NT2/D1 (cell line): ENCODE measurements around the gene ZNF22.

Experiments
- DNase-seq: peaks from one replicate; pipeline ENCODE4 v3.0.0-alpha.2; 2011; ENCODE audit warnings: low read depth, low spot score
- H3K27me3 ChIP-seq: 2 replicates; pipeline ENCODE4 v1.6.0; 2011; ENCODE audit warnings: mild to moderate bottlenecking; ENCODE audit not compliant: insufficient read length, insufficient read depth
- H3K36me3 ChIP-seq: 2 replicates; pipeline ENCODE4 v1.6.1; 2011; ENCODE audit warnings: mild to moderate bottlenecking, low read length, mixed read lengths; ENCODE audit not compliant: insufficient read depth, insufficient read length
- H3K4me1 ChIP-seq: 2 replicates; pipeline ENCODE4 v1.5.1; 2011; ENCODE audit not compliant: insufficient read depth, insufficient read length
- H3K4me3 ChIP-seq: 2 replicates; pipeline ENCODE4 v1.5.1; 2011; ENCODE audit warnings: low read depth; ENCODE audit not compliant: insufficient read length
- H3K9ac ChIP-seq: 2 replicates; pipeline ENCODE4 v1.6.0; 2011; ENCODE audit warnings: low read depth; ENCODE audit not compliant: insufficient read length
- H3K9me3 ChIP-seq: 2 replicates; pipeline ENCODE4 v1.5.1; 2011; ENCODE audit warnings: mild to moderate bottlenecking, low read length; ENCODE audit not compliant: insufficient read depth
- SUZ12 ChIP-seq: IDR thresholded peaks from 2 replicates; pipeline ENCODE4 v1.6.1; 2011; ENCODE audit not compliant: insufficient read length, insufficient read depth; ENCODE audit errors: extremely low read depth
- YY1 ChIP-seq: IDR thresholded peaks from 2 replicates; pipeline ENCODE4 v1.6.1; 2011; ENCODE audit not compliant: insufficient read length, insufficient read depth
- ZNF274 ChIP-seq: IDR thresholded peaks from 2 replicates; pipeline ENCODE4 v1.6.1; 2011; ENCODE audit warnings: mild to moderate bottlenecking, low read depth, low read length

The ZNF22 gene

GRCh38 chr10:44961230-44961571, 39.5 kb upstream of the ZNF22 start:
- Histone ChIP-seq H3K4me3 (no peak overlapping the region), H3K4me1 (peaks cover 7% of the 10 kb centered on the region), H3K9ac (no peak overlapping the region), H3K36me3 (peaks cover 10% of the 10 kb centered on the region), H3K27me3 (peaks cover 9% of the 10 kb centered on the region), H3K9me3 (no peaks in the 10 kb centered on the region)
- TF ChIP-seq SUZ12 (no peak), ZNF274 (no peak), YY1 (no peak)
- no peak for DNase-seq

- Histone ChIP-seq H3K9ac (no peak overlapping the region), H3K9me3 (no peaks in the 10 kb centered on the region), H3K36me3 (peaks cover 4% of the 10 kb centered on the region), H3K4me3 (no peak overlapping the region), H3K4me1 (peaks cover 9% of the 10 kb centered on the region), H3K27me3 (peaks cover 9% of the 10 kb centered on the region)
- DNase-seq = no peak
- no peak for TF ChIP-seq ZNF274
- no peak for TF ChIP-seq SUZ12
- no peak for TF ChIP-seq YY1
These were observed 38.6 kb upstream of the ZNF22 start for GRCh38 chr10:44961931-44962750.

GRCh38 chr10:44962870-44963738, 37.6 kb upstream of the ZNF22 start:
- H3K9ac ChIP-seq = no peak overlapping the region
- H3K4me3 ChIP-seq = no peak overlapping the region
- no peaks in the 10 kb centered on the region for H3K9me3 ChIP-seq
- TF ChIP-seq SUZ12 (no peak), YY1 (no peak), ZNF274 (no peak)
- peaks cover 9% of the 10 kb centered on the region for H3K27me3 ChIP-seq
- peaks cover 4% of the 10 kb centered on the region for H3K36me3 ChIP-seq
- no peak for DNase-seq
- peaks cover 9% of the 10 kb centered on the region for H3K4me1 ChIP-seq

GRCh38 chr10:44963772-44964633, 36.7 kb upstream of the ZNF22 start:
- Histone ChIP-seq H3K4me1 (peaks cover 9% of the 10 kb centered on the region), H3K36me3 (peaks cover 7% of the 10 kb centered on the region), H3K9me3 (no peaks in the 10 kb centered on the region), H3K4me3 (no peak overlapping the region), H3K9ac (peak overlapping the region; percentile 56), H3K27me3 (peaks cover 9% of the 10 kb centered on the region)
- no peak for TF ChIP-seq SUZ12
- TF ChIP-seq YY1 = no peak
- no peak for TF ChIP-seq ZNF274
- DNase-seq = no peak

- peaks cover 5% of the 10 kb centered on the region for H3K27me3 ChIP-seq
- H3K9me3 ChIP-seq = no peaks in the 10 kb centered on the region
- H3K4me1 ChIP-seq = peaks cover 9% of the 10 kb centered on the region
- DNase-seq = no peak
- TF ChIP-seq SUZ12 = no peak
- no peak for TF ChIP-seq ZNF274
- TF ChIP-seq YY1 = no peak
- H3K9ac ChIP-seq = no peak overlapping the region
- no peak overlapping the region for H3K4me3 ChIP-seq
- H3K36me3 ChIP-seq = peaks cover 13% of the 10 kb centered on the region
These were observed 35.6 kb upstream of the ZNF22 start for GRCh38 chr10:44965104-44965503.

- H3K4me3 ChIP-seq = no peak overlapping the region
- TF ChIP-seq SUZ12 = no peak
- no peak for TF ChIP-seq ZNF274
- no peak for TF ChIP-seq YY1
- H3K9ac ChIP-seq = no peak overlapping the region
- peaks cover 9% of the 10 kb centered on the region for H3K4me1 ChIP-seq
- peaks cover under 1% of the 10 kb centered on the region for H3K27me3 ChIP-seq
- no peak for DNase-seq
- H3K9me3 ChIP-seq = no peaks in the 10 kb centered on the region
- peaks cover 17% of the 10 kb centered on the region for H3K36me3 ChIP-seq
These were observed 35.0 kb upstream of the ZNF22 start for GRCh38 chr10:44965651-44966097.

GRCh38 chr10:44966129-44966815, 34.5 kb upstream of the ZNF22 start:
- peaks cover 23% of the 10 kb centered on the region for H3K36me3 ChIP-seq
- DNase-seq = no peak
- H3K4me3 ChIP-seq = no peak overlapping the region
- TF ChIP-seq ZNF274 (no peak), SUZ12 (no peak), YY1 (no peak)
- H3K4me1 ChIP-seq = peaks cover 9% of the 10 kb centered on the region
- no peaks in the 10 kb centered on the region for H3K27me3 ChIP-seq
- H3K9me3 ChIP-seq = no peaks in the 10 kb centered on the region
- H3K9ac ChIP-seq = no peak overlapping the region
